Stimulated activated CD8-positive, alpha-beta memory T cell treated with anti-CD3 and anti-CD28 coated beads, Interleukin-4, amount 100 ng/mL, for 48 hours (primary cell): ENCODE results near the gene SLC39A8.
"Not testable (repeated sequence)": the region's sequence is repeated elsewhere in the genome, so short reads cannot be mapped to it uniquely, and the experiment has no call there.

Source experiments
- DNase-seq: peaks from one replicate; pipeline ENCODE4 v3.0.0-alpha.2; 2020

SLC39A8 gene

GRCh38 chr4:102298716-102299115 is 46.6 kb downstream of the SLC39A8 start:
- DNase-seq = no peak

DNA sequence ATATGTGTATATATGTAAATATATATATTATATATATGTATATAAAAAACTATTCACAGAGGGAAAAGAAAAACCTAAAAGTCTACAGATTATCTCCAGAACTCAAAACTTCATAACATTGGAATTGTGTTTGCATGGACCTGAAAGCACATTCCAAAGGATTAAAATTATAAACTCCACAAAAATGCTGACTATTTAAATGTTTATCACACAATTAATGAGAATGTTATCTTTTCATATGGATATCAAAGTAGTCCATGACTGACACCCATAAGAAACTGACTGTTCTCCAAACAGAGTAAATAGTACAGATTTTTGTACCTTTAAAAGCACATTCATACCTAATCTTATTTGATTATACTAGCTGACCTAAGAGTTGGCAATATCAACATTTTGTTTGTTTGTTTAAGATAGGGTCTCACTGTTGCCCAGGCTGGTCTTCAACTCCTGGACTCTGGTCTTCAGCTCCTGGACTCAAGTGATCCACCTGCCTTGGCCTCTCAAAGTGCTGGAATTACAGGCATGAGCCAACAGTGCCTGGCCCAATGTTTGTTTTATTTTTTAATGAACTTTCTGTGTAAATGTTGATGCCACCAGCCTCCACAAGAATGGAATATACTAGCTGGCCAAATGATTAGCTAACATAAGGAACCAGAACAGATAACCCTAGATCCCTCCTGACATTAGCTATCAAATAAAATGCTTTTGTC is 50.0 kb downstream of the SLC39A8 start:
- DNase-seq = no peak

- no peak for DNase-seq
Measured at GRCh38 chr4:102288497-102288896, 56.8 kb downstream of the SLC39A8 start.

DNA sequence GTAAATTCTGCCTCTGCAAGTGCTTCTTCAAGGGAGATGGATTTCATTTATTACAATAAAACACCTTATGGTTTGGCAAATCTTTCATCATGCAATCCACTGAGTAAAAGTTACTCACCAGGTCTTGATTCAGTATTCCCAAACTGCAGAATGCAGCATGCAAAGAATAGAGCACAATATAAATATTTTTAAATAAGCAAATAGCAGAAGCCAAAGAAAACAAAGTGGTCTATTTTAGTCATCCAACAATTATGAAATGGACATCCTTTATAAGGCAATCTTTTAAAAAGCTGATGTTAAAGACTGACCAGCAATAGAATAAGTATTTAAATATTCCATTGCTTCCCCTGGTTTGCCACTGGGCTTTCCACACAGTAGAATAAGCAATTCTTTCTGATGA is 59.5 kb downstream of the SLC39A8 start:
- DNase-seq = no peak

DNA sequence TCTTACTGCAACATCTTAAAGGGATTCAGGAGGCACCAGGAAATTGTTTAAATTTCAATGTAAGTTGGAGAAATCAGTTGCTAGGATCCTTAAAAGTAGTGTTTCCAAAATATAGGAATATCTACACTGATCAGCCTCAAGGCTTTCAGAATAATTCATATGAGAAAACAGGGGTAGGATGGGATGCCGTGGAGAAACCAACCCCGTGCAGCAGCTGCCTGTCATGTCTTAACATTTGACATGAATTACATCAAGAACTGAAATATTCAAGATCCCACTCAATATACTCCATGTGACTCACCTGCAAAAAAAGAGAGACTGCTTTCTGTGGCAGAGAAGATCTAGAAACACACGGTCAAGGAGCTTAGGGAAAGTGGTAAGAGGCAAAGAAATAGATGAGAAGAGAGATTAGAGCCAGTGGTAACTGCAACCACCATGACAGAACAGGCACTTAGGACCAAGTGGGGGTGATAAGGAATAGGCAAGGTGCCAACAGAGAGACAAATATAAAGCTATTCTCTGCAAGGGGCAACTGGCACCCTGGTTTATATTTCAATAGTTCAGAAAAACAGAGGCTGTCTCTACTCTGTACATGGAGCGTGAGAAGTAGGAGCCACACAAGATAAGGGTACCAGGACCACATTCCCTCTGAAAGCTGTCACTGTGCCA is 64.0 kb downstream of the SLC39A8 start:
- no peak for DNase-seq

DNA sequence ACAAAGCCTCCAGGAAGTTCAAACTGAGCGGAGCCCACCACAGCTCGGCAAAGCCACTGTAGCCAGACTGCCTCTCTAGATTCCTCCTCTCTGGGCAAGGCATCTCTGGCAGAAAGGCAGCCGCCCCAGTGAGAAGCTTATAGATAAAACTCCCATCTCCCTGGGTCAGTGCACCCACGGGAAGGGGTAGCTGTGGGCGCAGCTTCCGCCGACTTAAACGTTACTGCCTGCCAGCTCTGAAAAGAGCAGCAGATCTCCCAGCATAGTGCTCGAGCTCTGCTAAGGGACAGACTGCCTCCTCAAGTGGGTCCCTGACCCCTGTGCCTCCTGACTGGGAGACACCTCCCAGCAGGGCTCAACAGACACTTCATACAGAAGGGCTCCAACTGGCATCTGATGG is 72.0 kb downstream of the SLC39A8 start:
- not testable (repeated sequence) for DNase-seq

- DNase-seq = no peak
Measured at GRCh38 chr4:102272318-102272717, 73.0 kb downstream of the SLC39A8 start.

DNA sequence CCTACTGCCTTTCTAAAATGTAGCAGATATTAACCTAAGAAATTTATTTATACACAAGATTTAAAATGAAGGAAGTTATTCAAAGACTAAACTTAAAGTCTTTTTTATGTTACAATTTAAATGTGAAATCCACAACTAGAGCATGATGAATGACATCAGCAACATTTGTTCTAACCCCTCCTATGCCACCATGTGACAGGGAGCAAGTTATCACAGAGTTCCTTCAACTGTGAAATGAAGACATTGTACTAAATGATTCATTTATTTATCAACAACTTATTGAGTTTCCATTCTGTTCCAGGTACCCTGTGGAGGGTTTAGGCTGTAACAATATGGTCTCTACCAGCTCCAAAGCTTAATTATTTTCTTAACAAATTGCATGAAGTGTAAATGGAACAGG is 76.9 kb downstream of the SLC39A8 start:
- no peak for DNase-seq

DNA sequence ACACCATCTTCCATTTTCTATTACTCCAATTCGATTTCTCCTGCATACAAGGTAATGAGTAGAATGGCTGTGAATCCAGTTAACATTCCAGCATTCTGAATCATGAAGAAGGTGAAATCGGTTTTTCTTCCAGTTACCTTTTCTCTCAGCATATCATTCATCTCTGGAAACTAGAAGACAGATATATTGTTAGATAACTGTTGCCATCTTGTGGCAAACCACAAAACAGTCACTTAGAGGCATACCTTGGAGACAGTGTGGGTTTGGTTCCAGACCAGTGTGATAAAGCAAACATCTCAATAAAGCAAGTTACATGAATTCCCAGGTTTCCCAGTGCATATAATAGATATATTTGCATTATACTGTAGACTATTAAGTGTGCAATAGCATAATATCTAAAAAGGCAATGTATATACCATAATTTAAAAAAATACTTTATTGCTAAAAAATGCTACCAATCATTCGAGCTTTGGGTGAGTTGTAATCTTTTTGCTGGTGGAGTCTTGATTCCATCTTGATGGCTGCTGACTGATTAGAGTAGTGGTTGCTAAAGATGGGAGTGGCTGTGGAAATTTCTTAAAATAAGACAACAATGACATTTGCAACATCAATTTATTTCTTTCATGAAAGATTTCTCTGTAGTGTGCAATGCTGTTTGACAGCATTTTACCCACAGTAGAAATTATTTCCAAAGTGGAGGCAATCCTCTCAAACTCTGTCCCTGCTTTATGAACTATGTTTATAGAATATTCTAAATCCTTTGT is 82.1 kb downstream of the SLC39A8 start:
- no peak for DNase-seq

DNA sequence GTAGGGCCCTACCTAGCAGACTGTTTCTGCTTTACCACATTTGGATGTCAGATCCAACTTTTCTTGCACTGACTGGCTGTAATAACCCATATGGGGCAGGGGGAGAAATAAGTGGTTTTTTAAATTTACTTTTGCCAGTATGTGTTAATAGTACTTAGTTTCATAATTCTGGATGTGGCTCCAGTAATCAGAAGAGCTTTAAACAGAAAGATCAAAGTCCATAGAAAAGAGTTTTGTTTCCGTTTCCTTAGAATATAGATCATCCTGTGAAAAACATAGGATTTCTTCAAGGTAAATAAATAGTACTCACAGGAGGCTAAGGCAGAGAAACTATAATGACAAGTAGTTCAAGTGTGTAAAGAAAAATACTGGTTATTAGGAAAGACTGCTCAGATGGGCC is 85.6 kb downstream of the SLC39A8 start:
- DNase-seq = no peak

- no peak for DNase-seq
Measured at GRCh38 chr4:102259081-102259480, 86.2 kb downstream of the SLC39A8 start.

DNA sequence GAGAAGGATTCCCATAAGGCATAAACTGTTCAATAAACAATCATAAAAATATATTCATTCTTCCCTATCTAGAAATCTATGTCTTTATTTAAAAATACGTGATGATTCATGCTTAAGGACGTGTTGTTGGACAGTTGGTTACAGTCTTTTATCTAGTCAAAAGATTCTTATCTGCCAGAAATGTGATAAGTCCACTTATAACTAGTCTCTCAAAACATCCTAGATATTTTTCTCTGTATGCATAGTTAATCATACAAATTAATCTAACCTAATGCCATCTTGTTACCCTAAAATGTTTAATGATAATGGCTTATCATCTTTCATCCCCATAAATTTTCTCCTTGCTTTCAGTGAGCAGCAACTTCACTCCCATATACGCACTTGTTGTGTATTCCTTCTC is 89.0 kb downstream of the SLC39A8 start:
- no peak for DNase-seq

GRCh38 chr4:102253860-102254259 is 91.4 kb downstream of the SLC39A8 start:
- no peak for DNase-seq

DNA sequence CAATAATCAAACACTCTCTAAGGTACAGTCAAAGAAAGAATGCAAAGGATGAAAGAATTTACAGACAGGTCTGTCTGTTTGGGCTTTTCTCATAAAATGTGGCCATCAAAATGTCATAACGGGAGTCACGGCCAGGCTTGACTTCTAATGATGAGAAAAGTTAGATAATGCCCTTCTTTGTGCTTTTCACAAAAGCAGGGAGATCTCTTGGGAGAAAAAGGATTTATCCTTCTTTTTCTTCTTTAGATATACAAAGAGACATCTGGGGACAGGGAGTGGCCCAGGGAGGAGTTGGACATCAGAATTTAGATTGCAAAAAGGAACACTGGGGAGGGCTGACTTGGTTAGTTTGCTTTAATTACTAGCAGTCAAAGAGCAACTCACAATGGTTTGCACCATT is 93.1 kb downstream of the SLC39A8 start:
- DNase-seq = no peak

DNA sequence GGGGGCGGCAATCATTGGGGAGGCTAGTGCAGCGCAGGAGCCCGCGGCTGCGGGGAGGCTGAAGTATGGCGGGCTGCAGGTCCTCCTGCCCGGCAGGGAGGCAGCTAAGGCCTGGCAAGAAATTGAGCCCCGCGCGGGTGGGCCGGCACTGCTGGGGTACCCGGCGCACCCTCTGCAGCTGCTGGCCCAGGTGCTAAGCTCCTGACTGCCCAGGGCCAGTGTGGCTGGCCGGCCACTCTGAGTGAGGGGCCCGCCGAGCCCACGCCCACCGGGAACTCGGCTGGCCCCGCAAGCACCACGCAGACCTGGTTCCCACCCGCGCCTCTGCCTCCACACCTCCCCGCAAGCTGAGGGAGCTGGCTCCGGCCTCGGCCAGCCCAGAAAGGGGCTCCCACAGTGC is 94.9 kb downstream of the SLC39A8 start:
- no peak for DNase-seq

- DNase-seq = no peak
Measured at GRCh38 chr4:102247041-102247440, 98.2 kb downstream of the SLC39A8 start.

DNA sequence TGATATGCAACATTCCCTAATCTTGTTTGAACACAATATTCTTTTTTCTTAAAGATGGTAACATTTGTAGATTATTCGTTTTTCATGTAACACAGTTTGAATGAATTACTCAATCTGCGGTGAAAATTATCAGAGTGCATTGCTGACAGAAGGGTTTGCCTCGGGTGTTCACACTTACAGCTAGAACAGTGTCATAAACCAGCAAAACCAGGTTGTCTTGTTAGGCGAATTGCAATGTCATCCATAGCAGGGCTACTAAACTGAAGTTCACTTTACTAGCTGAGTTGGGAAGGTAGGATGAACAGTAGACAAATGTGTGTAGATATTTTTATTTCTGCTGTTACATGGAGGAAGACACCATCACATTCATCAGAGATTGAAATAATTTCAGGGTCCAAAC is 98.9 kb downstream of the SLC39A8 start:
- DNase-seq = no peak

DNA sequence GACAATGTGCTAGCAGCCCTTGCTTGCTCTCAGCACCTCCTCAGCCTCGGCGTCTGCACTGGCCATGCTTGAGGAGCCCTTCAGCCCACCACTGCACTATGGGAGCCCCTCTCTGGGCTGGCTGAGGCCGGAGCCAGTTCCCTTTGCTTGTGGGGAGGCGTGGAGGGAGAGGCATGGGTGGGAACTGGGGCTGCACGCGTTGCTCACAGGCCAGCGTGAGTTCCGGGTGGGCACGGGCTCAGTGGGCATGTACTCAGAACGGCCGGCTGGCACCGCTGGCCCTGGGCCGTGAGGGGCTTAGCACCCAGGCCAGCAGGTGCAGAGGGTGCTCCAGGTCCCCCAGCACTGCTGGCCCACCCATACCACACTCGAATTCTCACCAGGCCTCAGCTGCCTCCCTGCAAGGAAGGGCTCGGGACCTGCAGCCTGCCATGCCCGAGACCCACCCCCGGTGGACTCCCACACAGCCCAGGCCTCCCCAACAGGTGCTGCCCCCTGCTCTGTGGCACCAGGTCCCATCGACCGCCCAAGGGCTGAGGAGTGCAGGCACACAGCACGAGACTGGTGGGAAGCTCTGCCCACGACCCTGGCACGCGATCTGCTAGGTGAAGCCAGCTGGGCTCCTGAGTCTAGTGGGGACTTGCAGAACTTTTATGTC is 100.3 kb downstream of the SLC39A8 start:
- DNase-seq = no peak

DNA sequence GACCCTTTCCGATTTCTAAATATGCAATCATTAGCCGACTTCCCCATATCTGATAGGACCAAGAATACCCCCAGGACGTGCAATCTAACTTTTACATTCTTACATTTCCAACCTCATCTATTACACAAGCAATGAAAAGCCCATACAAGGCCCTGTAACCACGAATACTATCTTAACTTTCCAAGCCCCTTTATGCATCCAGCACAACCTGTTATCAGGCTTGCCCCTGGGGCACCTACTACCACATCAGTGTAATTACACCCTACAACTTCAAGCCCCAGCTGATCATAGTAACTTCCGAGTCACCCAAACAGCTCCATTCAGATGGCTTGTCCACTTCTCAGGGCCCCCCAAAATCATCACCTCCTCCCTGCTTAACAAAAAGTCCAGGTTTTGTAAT is 102.0 kb downstream of the SLC39A8 start:
- not testable (repeated sequence) for DNase-seq

GRCh38 chr4:102234243-102234838 is 110.9 kb downstream of the SLC39A8 start:
- DNase-seq = no peak

DNA sequence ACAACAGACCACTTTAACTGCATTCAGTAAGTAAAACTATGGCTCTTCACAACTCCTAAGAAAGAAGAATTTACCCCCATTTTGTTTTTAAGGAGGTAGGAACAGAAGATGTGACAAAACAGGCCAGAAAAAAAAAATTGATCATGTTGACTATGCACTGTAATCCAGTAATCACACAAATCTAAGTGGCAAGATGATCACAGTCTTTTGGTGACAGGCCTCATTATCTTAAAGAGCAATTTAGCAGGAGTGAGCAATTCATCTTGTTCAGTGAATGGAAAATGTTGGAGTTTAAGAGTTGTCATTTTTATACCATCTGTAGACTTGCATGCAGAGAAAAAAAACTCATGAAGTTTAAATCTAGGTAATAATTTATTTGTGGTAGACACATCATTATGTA is 115.1 kb downstream of the SLC39A8 start:
- DNase-seq = no peak

- DNase-seq = no peak
Measured at GRCh38 chr4:102227388-102227787, 117.9 kb downstream of the SLC39A8 start.

DNA sequence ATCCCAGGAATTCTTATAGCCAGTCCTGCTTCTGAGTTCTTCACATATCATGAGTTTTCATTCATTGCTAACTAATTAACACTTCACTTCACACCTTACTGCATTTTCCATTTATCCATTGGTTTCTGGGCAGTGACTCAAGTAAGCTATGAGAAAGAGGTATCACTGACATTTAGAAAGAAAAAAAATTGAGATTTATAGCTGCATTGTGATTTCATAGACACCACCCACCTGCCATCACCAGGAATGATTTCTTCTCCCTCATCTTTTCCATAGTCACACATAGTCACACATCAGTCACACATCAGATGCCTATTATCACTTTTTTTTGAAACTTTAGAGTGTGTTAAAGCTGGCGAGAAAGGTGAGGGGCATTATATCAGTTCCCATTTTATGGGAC is 121.8 kb downstream of the SLC39A8 start:
- DNase-seq = no peak
